CD14-positive monocyte (primary cell): ENCODE measurements around the gene SNAP25. TPM values are rescaled to one million over a fixed set of nuclear protein-coding genes. Genes with fewer than 3 reads are reported as not detected.

Source experiments
- DNase-seq, 3 donors: peaks; one replicate each; pipeline ENCODE4 v3.0.0-alpha.2; 2011 to 2022
- H2AFZ ChIP-seq: 2 replicates; pipeline ENCODE4 v1.6.0; 2012; ENCODE audit warnings: mild to moderate bottlenecking, low read depth, low read length, inconsistent platforms; ENCODE audit not compliant: insufficient read depth, poor library complexity, severe bottlenecking
- H3K27ac ChIP-seq, 2 donors: 1 replicate in 1 of 2; 2 replicates in 1 of 2; pipeline ENCODE4 v1.5.1; 2012 to 2013; ENCODE audit warnings: low read length in 2 of 2, control low read depth in 1 of 2, inconsistent platforms in 1 of 2, low read depth in 1 of 2, mild to moderate bottlenecking in 1 of 2
- H3K27me3 ChIP-seq, 2 donors: one replicate each; pipeline versions ENCODE4 v1.6.0 to v1.6.1; 2011 to 2013; ENCODE audit warnings: low read length in 2 of 2; ENCODE audit not compliant: control insufficient read depth in 2 of 2, insufficient read depth in 2 of 2
- H3K36me3 ChIP-seq, 2 donors: replicated peaks in 1 of 2; 1 replicate in 1 of 2; 2 replicates in 1 of 2; pipeline versions ENCODE4 v1.5.1 to v1.6.1; 2012 to 2013; ENCODE audit warnings: low read length in 2 of 2, control low read depth in 1 of 2, inconsistent platforms in 1 of 2, mild to moderate bottlenecking in 1 of 2; ENCODE audit not compliant: insufficient read depth in 2 of 2, control insufficient read depth in 1 of 2
- H3K4me1 ChIP-seq, 2 donors: 1 replicate in 1 of 2; 2 replicates in 1 of 2; pipeline versions ENCODE4 v1.5.1 to v1.6.1; 2012 to 2013; ENCODE audit warnings: low read length in 2 of 2, control low read depth in 1 of 2, inconsistent platforms in 1 of 2, mild to moderate bottlenecking in 1 of 2, moderate library complexity in 1 of 2; ENCODE audit not compliant: insufficient read depth in 2 of 2, control insufficient read depth in 1 of 2
- H3K4me2 ChIP-seq: replicated peaks from 2 replicates; pipeline ENCODE3; 2012; ENCODE audit warnings: low read length, moderate library complexity, mild to moderate bottlenecking; ENCODE audit not compliant: poor library complexity, severe bottlenecking; ENCODE audit errors: extremely low read depth
- H3K4me3 ChIP-seq, 3 experiments: fragments of 200-600 bp in 1 of 3; sonication (generic) in 1 of 3; replicated peaks in 1 of 3; 1 replicate in 2 of 3; 2 replicates in 1 of 3; pipeline ENCODE4 v1.5.1; 2011 to 2013; ENCODE audit warnings: low read length in 3 of 3, mild to moderate bottlenecking in 3 of 3, control low read depth in 2 of 3, low read depth in 2 of 3, inconsistent platforms in 1 of 3, moderate library complexity in 1 of 3
- H3K79me2 ChIP-seq: 2 replicates; pipeline ENCODE4 v1.6.0; 2012; ENCODE audit warnings: mild to moderate bottlenecking, control low read depth, inconsistent platforms, low read length, moderate library complexity; ENCODE audit not compliant: insufficient read depth
- H3K9ac ChIP-seq: 2 replicates; pipeline ENCODE4 v1.6.0; 2017; ENCODE audit warnings: low read length, mild to moderate bottlenecking; ENCODE audit not compliant: insufficient read depth, poor library complexity, severe bottlenecking
- H3K9me3 ChIP-seq, 2 donors: replicated peaks in 1 of 2; 1 replicate in 1 of 2; 2 replicates in 1 of 2; pipeline versions ENCODE4 v1.5.1 to v1.6.1; 2012 to 2013; ENCODE audit warnings: low read length in 2 of 2, control low read depth in 1 of 2; ENCODE audit not compliant: control insufficient read depth in 1 of 2, insufficient read depth in 1 of 2
- H4K20me1 ChIP-seq: 2 replicates; pipeline ENCODE4 v1.6.0; 2012; ENCODE audit warnings: mild to moderate bottlenecking, low read length, control low read depth, moderate library complexity; ENCODE audit not compliant: insufficient read depth
- H3K27ac Mint-ChIP-seq, 7 donors: one replicate each; pipeline ENCODE4 v1.8.0; 2020; ENCODE audit warnings: mild to moderate bottlenecking in 7 of 7, mixed read lengths in 7 of 7, moderate library complexity in 6 of 7, inconsistent platforms in 2 of 7
- H3K27me3 Mint-ChIP-seq, 3 donors: one replicate each; pipeline ENCODE4 v1.8.0; 2021 to 2022; ENCODE audit warnings: low read depth in 3 of 3, mild to moderate bottlenecking in 3 of 3, mixed read lengths in 3 of 3, moderate library complexity in 3 of 3, inconsistent platforms in 1 of 3
- H3K36me3 Mint-ChIP-seq, 2 donors: one replicate each; pipeline ENCODE4 v1.8.0; 2020; ENCODE audit warnings: mixed read lengths in 2 of 2, inconsistent platforms in 1 of 2, mild to moderate bottlenecking in 1 of 2
- H3K4me1 Mint-ChIP-seq: one replicate; pipeline ENCODE4 v1.8.0; 2020; ENCODE audit warnings: mild to moderate bottlenecking, mixed read lengths
- H3K4me3 Mint-ChIP-seq, 2 donors: one replicate each; pipeline ENCODE4 v1.8.0; 2020; ENCODE audit warnings: mild to moderate bottlenecking in 2 of 2, mixed read lengths in 2 of 2, moderate library complexity in 1 of 2
- H3K9me3 Mint-ChIP-seq, 7 donors: one replicate each; pipeline ENCODE4 v1.8.0; 2020 to 2022; ENCODE audit warnings: mixed read lengths in 7 of 7, mild to moderate bottlenecking in 6 of 7, moderate library complexity in 6 of 7, inconsistent platforms in 2 of 7
- CTCF ChIP-seq: fragments of 200-600 bp; IDR thresholded peaks from one replicate; pipeline ENCODE4 v1.8.0; 2022; ENCODE audit warnings: antibody characterized with exemption, mild to moderate bottlenecking
- WGBS: methylation state at CpG from one replicate; pipeline ENCODE4 v1.1.5; 2013; ENCODE audit warnings: missing lambda C conversion rate; ENCODE audit not compliant: insufficient coverage; 5-methylcytosine and 5-hydroxymethylcytosine counted together
- intact Hi-C, 2 donors: fragments of 100-400 bp; cut with micrococcal nuclease; formaldehyde crosslinking; loops; one replicate each; pipeline versions ENCODE4 v1.15.0 to v1.15.1; 2023
- polyA plus RNA-seq, 3 donors: library from polyadenylated mRNA; depleted of rRNA in 1 of 3; unstranded in 2 of 3; stranded (reverse) in 1 of 3; fragments of 300-500 nt in 2 of 3; fragments of >200 nt in 1 of 3; fragmentation: Illumina TruSeq in 2 of 3; gene quantifications; 1 replicate in 2 of 3; 2 replicates in 1 of 3; pipeline ENCODE4 v1.2.3, GENCODE V29; 2012 to 2021

SNAP25 gene
- polyA plus RNA-seq, 3 donors = not detected

GRCh38 chr20:10240655-10241054, 22.0 kb downstream of the SNAP25 start:
- no peak overlapping the region for H2AFZ ChIP-seq
- H3K9ac ChIP-seq = no peak overlapping the region
- H3K27ac Mint-ChIP-seq = no peak overlapping the region
- peaks cover 0 to 3% (median 0%) of the 10 kb centered on the region in 7 donors for H3K9me3 Mint-ChIP-seq
- intact Hi-C loops = no loop called here
- no peak overlapping the region for H3K4me2 ChIP-seq
- no peaks in the 10 kb centered on the region for H3K9me3 ChIP-seq
- 96% methylated on average over 5 of the region's 8 CpGs for WGBS
- no peak overlapping the region for H3K27ac ChIP-seq
- no peak overlapping the region for H3K4me3 Mint-ChIP-seq
- no peaks in the 10 kb centered on the region for H3K79me2 ChIP-seq
- no peak for DNase-seq
- peaks cover 4% of the 10 kb centered on the region for H3K4me1 Mint-ChIP-seq
- no peak overlapping the region for H3K4me3 ChIP-seq
- H3K36me3 ChIP-seq = no peaks in the 10 kb centered on the region
- no peak for TF ChIP-seq CTCF
- H3K27me3 Mint-ChIP-seq = peaks cover 0 to 2% (median 0%) of the 10 kb centered on the region in 3 donors
- no peaks in the 10 kb centered on the region for H3K36me3 Mint-ChIP-seq
- no peaks in the 10 kb centered on the region for H3K27me3 ChIP-seq
- no peaks in the 10 kb centered on the region for H3K4me1 ChIP-seq
- H4K20me1 ChIP-seq = no peaks in the 10 kb centered on the region

GRCh38 chr20:10242166-10242565, 23.5 kb downstream of the SNAP25 start:
- Mint-ChIP-seq H3K36me3 (no peaks in the 10 kb centered on the region), H3K27me3 (peaks cover 0 to 2% (median 0%) of the 10 kb centered on the region in 3 donors), H3K9me3 (peaks cover 0 to 3% (median 0%) of the 10 kb centered on the region in 7 donors), H3K4me1 (peaks cover 4% of the 10 kb centered on the region), H3K27ac (no peak overlapping the region), H3K4me3 (no peak overlapping the region)
- intact Hi-C loops = no loop called here
- H3K27me3 ChIP-seq = no peaks in the 10 kb centered on the region
- no peaks in the 10 kb centered on the region for H3K4me1 ChIP-seq
- H3K27ac ChIP-seq = no peak overlapping the region
- H3K4me3 ChIP-seq = no peak overlapping the region
- no peak for TF ChIP-seq CTCF
- H3K36me3 ChIP-seq = no peaks in the 10 kb centered on the region
- 42% methylated on average over 2 of the region's 2 CpGs for WGBS
- H3K9me3 ChIP-seq = no peaks in the 10 kb centered on the region
- no peak for DNase-seq
- no peaks in the 10 kb centered on the region for H3K79me2 ChIP-seq
- no peak overlapping the region for H3K4me2 ChIP-seq
- H2AFZ ChIP-seq = no peak overlapping the region
- no peaks in the 10 kb centered on the region for H4K20me1 ChIP-seq
- no peak overlapping the region for H3K9ac ChIP-seq
